Endodermal cell (in vitro differentiated cells): Measurements from ENCODE around the gene PHF19. TPM values are rescaled to one million over a fixed set of nuclear protein-coding genes. Genes with fewer than 3 reads are reported as not detected.

ENCODE experiments used
- DNase-seq: peaks from one replicate; pipeline ENCODE4 v3.0.0-alpha.2; 2017
- H3K27ac ChIP-seq: 2 replicates; pipeline ENCODE4 v1.5.1; 2013; ENCODE audit warnings: mild to moderate bottlenecking, low read depth, low read length, moderate library complexity
- H3K27me3 ChIP-seq: 2 replicates; pipeline ENCODE4 v1.6.1; 2013; ENCODE audit warnings: mild to moderate bottlenecking, low read length, moderate library complexity; ENCODE audit not compliant: insufficient read depth, control insufficient read depth, poor library complexity, severe bottlenecking
- H3K36me3 ChIP-seq: 2 replicates; pipeline ENCODE4 v1.7.0; 2013; ENCODE audit warnings: mild to moderate bottlenecking, low read length, moderate library complexity; ENCODE audit not compliant: control insufficient read depth, insufficient read depth
- H3K4me1 ChIP-seq: one replicate; pipeline ENCODE4 v1.7.0; 2013; ENCODE audit warnings: low read length; ENCODE audit not compliant: control insufficient read depth, insufficient read depth
- H3K4me3 ChIP-seq: 2 replicates; pipeline ENCODE4 v1.5.1; 2013; ENCODE audit warnings: mild to moderate bottlenecking, low read length, moderate library complexity
- H3K9ac ChIP-seq: 2 replicates; pipeline ENCODE4 v1.6.1; 2013; ENCODE audit warnings: mild to moderate bottlenecking, low read length, moderate library complexity; ENCODE audit not compliant: poor library complexity, severe bottlenecking; ENCODE audit errors: extremely low read depth
- H3K9me3 ChIP-seq: 2 replicates; pipeline ENCODE4 v1.6.1; 2013; ENCODE audit warnings: mild to moderate bottlenecking, low read length, moderate library complexity; ENCODE audit not compliant: control insufficient read depth
- H3K27ac Mint-ChIP-seq: 2 replicates; pipeline ENCODE4 v1.8.0; 2020; ENCODE audit warnings: mixed read lengths
- H3K27me3 Mint-ChIP-seq: 2 replicates; pipeline ENCODE4 v1.8.0; 2021; ENCODE audit warnings: mild to moderate bottlenecking, mixed read lengths; ENCODE audit not compliant: insufficient read depth
- H3K36me3 Mint-ChIP-seq: 2 replicates; pipeline ENCODE4 v1.8.0; 2020; ENCODE audit warnings: low read depth, mixed read lengths
- H3K4me1 Mint-ChIP-seq: 2 replicates; pipeline ENCODE4 v1.8.0; 2020; ENCODE audit warnings: mixed read lengths
- H3K4me3 Mint-ChIP-seq: 2 replicates; pipeline ENCODE4 v1.8.0; 2020; ENCODE audit warnings: mild to moderate bottlenecking, moderate library complexity, mixed read lengths
- H3K9me3 Mint-ChIP-seq: 2 replicates; pipeline ENCODE4 v1.8.0; 2020; ENCODE audit warnings: mild to moderate bottlenecking, mixed read lengths
- WGBS, 2 experiments: methylation state at CpG; one replicate each; pipeline versions ENCODE4 v1.1.5 to v1.1.7; 2013; ENCODE audit warnings: missing lambda C conversion rate in 2 of 2, mixed read lengths in 1 of 2; ENCODE audit not compliant: insufficient coverage in 1 of 2, insufficient read length in 1 of 2; 5-methylcytosine and 5-hydroxymethylcytosine counted together
- total RNA-seq, 2 donors: library from RNA; stranded (reverse); fragmentation: NEBNext Ultra II Directional in 1 of 2; extraction: Animal tissue kit (Norgen Biotek cat#: 25700) in 1 of 2; gene quantifications; 2 replicates in 1 of 2; 3 replicates in 1 of 2; pipeline ENCODE4 v1.2.1, GENCODE V29; 2021
- TF ChIP-seq, protein P1 (sequence below): fragments of 200-600 bp; sonication (generic); conservative IDR thresholded peaks from 2 replicates; pipeline ENCODE4 v1.5.0; 2021; ENCODE audit warnings: antibody characterized with exemption, mild to moderate bottlenecking

The PHF19 gene
- total RNA-seq, 2 donors from 2014 or later, result 17.9 to 21.9 TPM

GRCh38 chr9:120911295-120911837 lies 34.4 kb upstream of the PHF19 start:
- H3K9me3 Mint-ChIP-seq, result no peaks in the 10 kb centered on the region
- Histone ChIP-seq H3K36me3 (no peaks in the 10 kb centered on the region), H3K27me3 (no peaks in the 10 kb centered on the region), H3K9ac (no peak overlapping the region), H3K4me3 (no peak overlapping the region), H3K27ac (no peak overlapping the region), H3K4me1 (no peaks in the 10 kb centered on the region), H3K9me3 (no peaks in the 10 kb centered on the region)
- peaks cover 8% of the 10 kb centered on the region for H3K4me1 Mint-ChIP-seq
- DNase-seq, result no peak
- no peak overlapping the region for H3K4me3 Mint-ChIP-seq
- H3K27ac Mint-ChIP-seq, result no peak overlapping the region
- 86 to 91% methylated on average over 9 of the region's 9 CpGs for WGBS, 2 experiments
- H3K27me3 Mint-ChIP-seq, result peaks cover 2% of the 10 kb centered on the region
- H3K36me3 Mint-ChIP-seq, result no peaks in the 10 kb centered on the region
- TF ChIP-seq, protein P1, sequence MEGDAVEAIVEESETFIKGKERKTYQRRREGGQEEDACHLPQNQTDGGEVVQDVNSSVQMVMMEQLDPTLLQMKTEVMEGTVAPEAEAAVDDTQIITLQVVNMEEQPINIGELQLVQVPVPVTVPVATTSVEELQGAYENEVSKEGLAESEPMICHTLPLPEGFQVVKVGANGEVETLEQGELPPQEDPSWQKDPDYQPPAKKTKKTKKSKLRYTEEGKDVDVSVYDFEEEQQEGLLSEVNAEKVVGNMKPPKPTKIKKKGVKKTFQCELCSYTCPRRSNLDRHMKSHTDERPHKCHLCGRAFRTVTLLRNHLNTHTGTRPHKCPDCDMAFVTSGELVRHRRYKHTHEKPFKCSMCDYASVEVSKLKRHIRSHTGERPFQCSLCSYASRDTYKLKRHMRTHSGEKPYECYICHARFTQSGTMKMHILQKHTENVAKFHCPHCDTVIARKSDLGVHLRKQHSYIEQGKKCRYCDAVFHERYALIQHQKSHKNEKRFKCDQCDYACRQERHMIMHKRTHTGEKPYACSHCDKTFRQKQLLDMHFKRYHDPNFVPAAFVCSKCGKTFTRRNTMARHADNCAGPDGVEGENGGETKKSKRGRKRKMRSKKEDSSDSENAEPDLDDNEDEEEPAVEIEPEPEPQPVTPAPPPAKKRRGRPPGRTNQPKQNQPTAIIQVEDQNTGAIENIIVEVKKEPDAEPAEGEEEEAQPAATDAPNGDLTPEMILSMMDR, result peak; percentile 32

DNA sequence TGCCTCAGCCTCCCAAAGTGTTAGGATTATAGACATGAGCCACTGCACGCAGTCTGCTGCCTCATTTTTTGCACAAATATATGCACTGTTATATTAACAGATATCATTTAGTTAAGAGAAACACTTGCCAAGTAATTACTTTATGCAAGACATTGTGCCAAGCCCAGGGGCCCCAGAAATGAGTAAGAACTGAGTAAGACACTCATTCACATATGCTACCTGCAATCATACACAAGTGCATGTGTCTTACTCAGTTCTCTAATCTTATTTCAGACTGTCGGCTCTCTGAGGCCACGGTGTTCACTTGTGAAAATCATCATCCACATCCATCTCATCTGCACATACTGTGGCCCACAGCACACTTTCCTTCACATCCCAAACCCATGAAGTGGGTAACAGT lies 33.7 kb upstream of the PHF19 start:
- H3K4me3 ChIP-seq, result no peak overlapping the region
- no peak overlapping the region for H3K9ac ChIP-seq
- H3K27me3 ChIP-seq, result no peaks in the 10 kb centered on the region
- WGBS, 2 experiments, result 95% methylated on average over 2 to 3 of the region's 3 CpGs
- Mint-ChIP-seq H3K36me3 (no peaks in the 10 kb centered on the region), H3K27ac (no peak overlapping the region), H3K4me3 (no peak overlapping the region), H3K27me3 (peaks cover 2% of the 10 kb centered on the region), H3K9me3 (no peaks in the 10 kb centered on the region), H3K4me1 (peaks cover 7% of the 10 kb centered on the region)
- H3K27ac ChIP-seq, result no peak overlapping the region
- no peaks in the 10 kb centered on the region for H3K9me3 ChIP-seq
- H3K36me3 ChIP-seq, result no peaks in the 10 kb centered on the region
- TF ChIP-seq, protein P1, result no peak
- no peak for DNase-seq
- no peaks in the 10 kb centered on the region for H3K4me1 ChIP-seq

GRCh38 chr9:120909904-120910303 lies 32.9 kb upstream of the PHF19 start:
- Mint-ChIP-seq H3K4me1 (peaks cover 8% of the 10 kb centered on the region), H3K9me3 (no peaks in the 10 kb centered on the region), H3K4me3 (no peak overlapping the region), H3K27ac (no peak overlapping the region), H3K36me3 (no peaks in the 10 kb centered on the region), H3K27me3 (peaks cover 2% of the 10 kb centered on the region)
- Histone ChIP-seq H3K9ac (no peak overlapping the region), H3K9me3 (no peaks in the 10 kb centered on the region), H3K36me3 (no peaks in the 10 kb centered on the region), H3K27me3 (no peaks in the 10 kb centered on the region), H3K27ac (no peak overlapping the region), H3K4me1 (no peaks in the 10 kb centered on the region), H3K4me3 (no peak overlapping the region)
- TF ChIP-seq, protein P1, result no peak
- no peak for DNase-seq
- 70 to 78% methylated on average over 5 of the region's 5 CpGs for WGBS, 2 experiments
